Measurements from ENCODE around the gene SUGCT. TPM values are rescaled to one million over a fixed set of nuclear protein-coding genes. Genes with fewer than 3 reads are reported as not detected.

Gene SUGCT
- polyA plus RNA-seq, 1 experiment: 12.5 TPM

DNA sequence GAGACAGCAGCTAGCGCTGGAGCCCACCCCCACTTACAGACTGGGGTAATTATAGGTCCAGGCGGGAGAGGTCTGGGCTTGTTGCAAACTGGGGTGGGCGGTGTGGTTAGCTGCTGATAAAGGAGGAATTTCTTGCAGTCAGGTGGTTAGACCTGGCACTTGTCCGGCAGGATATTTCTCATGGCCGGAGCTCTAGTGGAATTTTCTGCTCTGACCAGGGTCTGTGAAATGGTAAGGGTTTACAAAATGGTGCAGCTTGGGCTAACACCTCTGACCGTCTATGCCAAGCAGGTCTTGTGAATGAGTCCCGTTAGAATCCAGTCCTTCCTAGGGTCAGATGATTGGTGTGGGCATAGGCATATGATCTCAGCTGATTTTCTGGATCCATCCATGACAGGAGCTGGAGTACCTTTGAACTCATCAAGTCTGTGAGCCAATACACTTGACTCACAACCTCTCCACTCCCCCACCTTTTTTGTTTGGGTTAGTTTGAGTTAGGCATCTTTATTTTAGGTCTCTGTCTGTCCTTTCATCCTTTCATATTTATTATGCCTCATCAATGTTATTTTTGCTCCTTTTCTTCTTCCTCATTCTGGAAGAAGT, 213.4 kb downstream of the SUGCT start:
- no peak for DNase-seq (ENCODE audit: low read depth, low spot score)
- no peak overlapping the region for H3K27ac ChIP-seq (ENCODE audit: low read depth, low read length)
- CTCF ChIA-PET: interaction anchor here (1.2 kb wide), 1 partner anchor 19 kb away, joined by 3 read pairs; no protein-coding TSS in a partner anchor

DNA sequence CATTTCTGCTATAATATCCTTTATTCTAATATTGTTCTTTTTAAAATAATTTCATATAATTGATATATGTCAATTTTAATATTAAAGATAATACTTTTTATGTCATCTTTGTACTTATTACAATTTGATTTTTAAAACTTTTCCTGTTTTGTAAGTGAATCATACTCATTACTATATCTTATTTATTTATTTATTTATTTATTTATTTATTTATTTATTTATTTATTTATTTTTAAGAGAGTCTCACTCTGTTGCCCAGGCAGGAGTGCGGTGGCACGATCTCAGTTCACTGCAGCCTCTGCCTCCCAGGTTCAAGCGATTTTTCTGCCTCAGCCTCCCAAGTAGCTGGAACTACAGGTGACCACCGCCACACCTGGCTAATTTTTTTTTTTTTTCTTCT, 215.3 kb downstream of the SUGCT start:
- no peak for DNase-seq (ENCODE audit: low read depth, low spot score)
- H3K9me3 ChIP-seq (ENCODE audit: control insufficient read depth, insufficient read depth, low read length): no peaks in the 10 kb centered on the region
- TF ChIP-seq, protein P1, sequence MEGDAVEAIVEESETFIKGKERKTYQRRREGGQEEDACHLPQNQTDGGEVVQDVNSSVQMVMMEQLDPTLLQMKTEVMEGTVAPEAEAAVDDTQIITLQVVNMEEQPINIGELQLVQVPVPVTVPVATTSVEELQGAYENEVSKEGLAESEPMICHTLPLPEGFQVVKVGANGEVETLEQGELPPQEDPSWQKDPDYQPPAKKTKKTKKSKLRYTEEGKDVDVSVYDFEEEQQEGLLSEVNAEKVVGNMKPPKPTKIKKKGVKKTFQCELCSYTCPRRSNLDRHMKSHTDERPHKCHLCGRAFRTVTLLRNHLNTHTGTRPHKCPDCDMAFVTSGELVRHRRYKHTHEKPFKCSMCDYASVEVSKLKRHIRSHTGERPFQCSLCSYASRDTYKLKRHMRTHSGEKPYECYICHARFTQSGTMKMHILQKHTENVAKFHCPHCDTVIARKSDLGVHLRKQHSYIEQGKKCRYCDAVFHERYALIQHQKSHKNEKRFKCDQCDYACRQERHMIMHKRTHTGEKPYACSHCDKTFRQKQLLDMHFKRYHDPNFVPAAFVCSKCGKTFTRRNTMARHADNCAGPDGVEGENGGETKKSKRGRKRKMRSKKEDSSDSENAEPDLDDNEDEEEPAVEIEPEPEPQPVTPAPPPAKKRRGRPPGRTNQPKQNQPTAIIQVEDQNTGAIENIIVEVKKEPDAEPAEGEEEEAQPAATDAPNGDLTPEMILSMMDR (IDR thresholded peaks at IDR 0.05; ENCODE audit: low read depth, low read length): no peak
- CTCF ChIA-PET: no interaction called here
- no peaks in the 10 kb centered on the region for H3K27me3 ChIP-seq (ENCODE audit: control insufficient read depth, insufficient read depth, low read length)
- POLR2A ChIA-PET: no interaction called here
- no peak overlapping the region for H3K27ac ChIP-seq (ENCODE audit: low read depth, low read length)
- no peak overlapping the region for H3K4me3 ChIP-seq (ENCODE audit: low read depth, low read length)

More for the DNA sequence above, 213.4 kb downstream of the SUGCT start:
- Histone ChIP-seq H3K4me3 (ENCODE audit: low read depth, low read length) (no peak overlapping the region), H3K9me3 (ENCODE audit: control insufficient read depth, insufficient read depth, low read length) (no peaks in the 10 kb centered on the region), H3K27me3 (ENCODE audit: control insufficient read depth, insufficient read depth, low read length) (no peaks in the 10 kb centered on the region)
- POLR2A ChIA-PET: no interaction called here
- TF ChIP-seq, protein P1 (IDR thresholded peaks at IDR 0.05; ENCODE audit: low read depth, low read length): no peak

DNA sequence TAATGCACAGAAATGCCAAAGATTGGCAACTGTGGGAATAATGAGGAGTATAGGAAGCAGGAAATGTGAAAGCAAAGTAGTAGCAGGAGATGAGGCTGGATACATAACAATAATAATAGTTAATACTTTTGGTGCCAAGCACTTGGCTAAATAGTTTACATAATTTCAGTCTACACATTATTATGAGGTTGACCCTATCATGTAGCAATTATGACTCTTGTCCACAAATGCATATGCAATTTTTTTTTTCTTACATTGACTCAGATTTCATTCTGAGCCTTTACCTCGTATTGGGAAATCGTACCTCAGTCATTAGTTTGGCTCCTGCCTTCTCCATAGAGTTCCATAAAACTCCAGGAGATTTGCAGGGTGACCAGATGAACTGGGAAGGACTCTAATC, 219.9 kb downstream of the SUGCT start:
- CTCF ChIA-PET: no interaction called here

DNA sequence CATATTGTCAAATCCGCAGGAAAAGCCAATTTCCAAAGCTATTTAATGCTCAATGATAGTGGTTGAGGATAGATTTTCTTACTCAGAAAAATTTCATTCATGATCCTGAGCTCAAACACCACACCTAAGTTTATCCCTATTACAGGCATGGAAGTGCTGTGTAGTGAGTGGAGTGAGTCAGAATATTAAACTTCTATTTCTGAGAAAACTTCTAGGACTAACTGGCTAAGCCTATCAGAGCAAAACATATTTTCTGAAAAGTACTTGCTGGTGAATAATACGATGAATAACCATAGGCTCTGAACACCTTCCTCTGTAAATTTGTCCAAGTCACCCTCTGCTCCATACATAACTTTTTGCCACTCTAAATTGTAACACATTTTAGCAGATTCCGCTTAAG, 221.5 kb downstream of the SUGCT start:
- H3K9me3 ChIP-seq (ENCODE audit: control insufficient read depth, insufficient read depth, low read length): no peaks in the 10 kb centered on the region
- ChIA-PET POLR2A (interaction anchor here (0.6 kb wide), 1 partner anchor 14 kb away, joined by 4 read pairs; no protein-coding TSS in a partner anchor), CTCF (no interaction called here)
- no peaks in the 10 kb centered on the region for H3K27me3 ChIP-seq (ENCODE audit: control insufficient read depth, insufficient read depth, low read length)
- no peak for DNase-seq (ENCODE audit: low read depth, low spot score)
- no peak overlapping the region for H3K27ac ChIP-seq (ENCODE audit: low read depth, low read length)
- H3K4me3 ChIP-seq (ENCODE audit: low read depth, low read length): no peak overlapping the region
- TF ChIP-seq, protein P1 (IDR thresholded peaks at IDR 0.05; ENCODE audit: low read depth, low read length): no peak

More for the DNA sequence above, 219.9 kb downstream of the SUGCT start:
- Histone ChIP-seq H3K9me3 (ENCODE audit: control insufficient read depth, insufficient read depth, low read length) (no peaks in the 10 kb centered on the region), H3K4me3 (ENCODE audit: low read depth, low read length) (no peak overlapping the region), H3K27me3 (ENCODE audit: control insufficient read depth, insufficient read depth, low read length) (no peaks in the 10 kb centered on the region), H3K27ac (ENCODE audit: low read depth, low read length) (no peak overlapping the region)
- TF ChIP-seq, protein P1 (IDR thresholded peaks at IDR 0.05; ENCODE audit: low read depth, low read length): no peak
- POLR2A ChIA-PET: no interaction called here
- DNase-seq (ENCODE audit: low read depth, low spot score): no peak

DNA sequence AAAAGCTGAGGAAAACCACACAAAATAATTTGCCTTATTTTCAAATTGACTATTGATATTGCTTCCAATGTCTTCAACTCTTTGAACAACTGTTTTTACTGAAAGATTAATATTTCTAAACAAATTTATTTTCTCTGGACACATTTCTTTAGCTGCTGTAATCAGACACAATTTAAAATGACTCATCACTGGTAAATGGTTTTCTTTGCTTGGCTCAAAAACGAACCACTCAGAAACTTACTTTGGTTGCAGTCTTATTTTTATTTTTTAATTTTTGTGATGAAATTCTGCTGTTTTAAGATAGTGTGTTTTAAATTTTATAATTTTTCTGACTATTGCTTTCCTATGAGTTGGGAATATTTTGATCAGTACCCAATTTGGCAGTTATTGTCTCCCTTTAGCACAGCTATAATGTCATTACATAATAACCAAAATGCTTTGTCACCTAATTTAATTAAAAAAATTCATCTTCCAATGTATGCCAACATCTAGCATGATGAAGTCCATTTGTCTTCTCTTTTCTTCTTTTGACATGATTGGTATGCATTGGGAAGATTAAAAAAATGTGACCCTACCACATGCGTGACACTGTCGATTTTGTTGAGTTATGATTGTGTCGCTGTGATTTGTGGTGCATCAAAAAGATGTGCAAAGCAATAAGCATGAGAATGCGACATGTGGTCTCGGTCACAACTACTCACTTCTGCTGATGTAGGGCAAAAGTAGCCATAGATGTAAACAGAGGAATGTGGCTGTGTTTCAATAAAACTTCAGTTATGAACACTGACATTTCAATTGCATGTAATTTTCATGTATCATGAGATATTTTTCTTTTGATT, 222.3 kb downstream of the SUGCT start:
- POLR2A ChIA-PET: no interaction called here
- H3K27ac ChIP-seq (ENCODE audit: low read depth, low read length): no peak overlapping the region
- CTCF ChIA-PET: no interaction called here

More for the DNA sequence above, 222.3 kb downstream of the SUGCT start:
- TF ChIP-seq, protein P1 (IDR thresholded peaks at IDR 0.05; ENCODE audit: low read depth, low read length): no peak
- Histone ChIP-seq H3K9me3 (ENCODE audit: control insufficient read depth, insufficient read depth, low read length) (no peaks in the 10 kb centered on the region), H3K4me3 (ENCODE audit: low read depth, low read length) (no peak overlapping the region), H3K27me3 (ENCODE audit: control insufficient read depth, insufficient read depth, low read length) (no peaks in the 10 kb centered on the region)
- DNase-seq (ENCODE audit: low read depth, low spot score): no peak

All from AG04450 (cell line).